OCI-LY7 (cell line): ENCODE results near the gene CEBPG.

Experiments
- CTCF ChIP-seq: fragments of 200-600 bp; sonication (generic); conservative IDR thresholded peaks from 2 replicates; pipeline ENCODE4 v1.5.1; 2014; ENCODE audit warnings: mild to moderate bottlenecking, antibody characterized with exemption, low read length, moderate library complexity, mixed read lengths
- EZH2phosphoT487 ChIP-seq: fragments of 200-600 bp; sonication (generic); IDR thresholded peaks from 2 replicates; pipeline ENCODE4 v1.6.1; 2018; ENCODE audit warnings: low read depth, borderline replicate concordance, mild to moderate bottlenecking, mixed run types, antibody characterized with exemption, low read length, moderate library complexity, mixed read lengths

DNA sequence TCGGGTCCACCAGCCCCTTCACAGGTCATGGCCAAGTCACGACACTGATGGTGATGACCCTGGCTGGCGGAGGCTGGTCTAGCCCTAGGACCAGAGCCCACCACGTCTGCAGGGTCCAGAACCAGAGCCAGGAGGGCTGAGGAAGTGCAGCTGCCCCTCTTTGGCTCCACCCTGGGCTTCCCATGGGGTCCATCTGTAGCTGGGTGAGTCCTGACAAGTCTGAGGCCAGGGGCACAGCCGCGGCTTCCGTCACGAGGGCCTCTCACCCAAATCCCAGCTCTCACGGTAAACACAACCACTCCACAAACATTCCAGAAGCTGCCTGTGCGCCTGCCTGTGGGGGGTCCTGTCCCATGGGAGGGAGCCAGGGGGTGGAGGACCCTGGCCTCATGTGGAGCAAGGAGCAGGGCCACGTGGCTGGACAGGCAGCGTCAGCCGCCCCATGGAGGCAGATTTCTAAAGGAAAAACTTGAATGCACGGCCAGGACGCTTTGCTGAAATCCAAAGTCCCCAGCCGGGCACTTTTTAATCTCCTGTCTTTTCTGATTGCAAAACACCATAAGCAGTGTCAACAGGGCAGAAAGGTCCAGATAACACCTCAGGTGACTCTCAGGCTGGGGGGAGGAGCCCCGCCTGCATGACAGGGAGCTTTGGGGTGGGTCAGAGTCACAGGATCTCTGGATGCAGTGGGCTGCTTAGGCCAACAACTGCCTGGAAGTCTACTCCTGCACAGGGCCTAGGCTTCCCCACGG, 29.9 kb downstream of the CEBPG start:
- TF ChIP-seq CTCF (no peak), EZH2phosphoT487 (no peak)
